Dermis microvascular lymphatic vessel endothelial cell (primary cell): ENCODE results near the gene APH1A. TPM values are rescaled to one million over a fixed set of nuclear protein-coding genes. Genes with fewer than 3 reads are reported as not detected.
"Not testable (repeated sequence)": the region's sequence is repeated elsewhere in the genome, so short reads cannot be mapped to it uniquely, and the experiment has no call there.

Experiments used
- DNase-seq, 2 donors: peaks; one replicate each; pipeline versions ENCODE4 v3.0.0 to v3.0.0-alpha.2; 2010; ENCODE audit warnings: low read depth in 2 of 2
- total RNA-seq: library from RNA; depleted of rRNA; stranded (reverse); fragments of >200 nt; gene quantifications from 2 replicates; pipeline ENCODE4 v1.2.1, GENCODE V29; 2014

APH1A gene
- total RNA-seq, 1 donor from 2014 or later: 139 TPM

GRCh38 chr1:150234309-150234565 lies 34.6 kb downstream of the APH1A start:
- no peak for DNase-seq

GRCh38 chr1:150233359-150234308 lies 35.2 kb downstream of the APH1A start:
- DNase-seq: no peak

- not testable (repeated sequence) for DNase-seq
These were observed 35.9 kb downstream of the APH1A start for GRCh38 chr1:150232921-150233320.

- DNase-seq: not testable (repeated sequence)
These were observed 40.6 kb downstream of the APH1A start for GRCh38 chr1:150228246-150228645.

GRCh38 chr1:150227228-150227627 lies 41.6 kb downstream of the APH1A start:
- DNase-seq: no peak

GRCh38 chr1:150226486-150226885 lies 42.3 kb downstream of the APH1A start:
- no peak for DNase-seq

- DNase-seq: no peak
These were observed 43.3 kb downstream of the APH1A start for GRCh38 chr1:150225546-150225945.

- DNase-seq: no peak
These were observed 43.8 kb downstream of the APH1A start for GRCh38 chr1:150224983-150225382.

- DNase-seq: peak in 1 of 2 donors; percentile 9
These were observed 47.3 kb downstream of the APH1A start for GRCh38 chr1:150221552-150221951.

- DNase-seq: not testable (repeated sequence)
These were observed 53.0 kb downstream of the APH1A start for GRCh38 chr1:150215855-150216254.

Other genes with a start within 250 kb of the APH1A start
- 18.9 and 22.6 TPM in 2 replicates for gene VPS45, start 201.2 kb downstream of the APH1A start, total RNA-seq
- 37.9 and 56.5 TPM in 2 replicates for gene PLEKHO1, start 119.1 kb downstream of the APH1A start, total RNA-seq
- 10.0 and 23.2 TPM in 2 replicates for gene ANP32E, start 32.9 kb downstream of the APH1A start, total RNA-seq
- gene CA14, start 11.2 kb downstream of the APH1A start, total RNA-seq: not detected in 2 replicates
- gene C1orf54, start 3.8 kb upstream of the APH1A start, total RNA-seq: 8.1 and 11.8 TPM in 2 replicates
- gene CIART, start 13.5 kb upstream of the APH1A start, total RNA-seq: 0.77 and 2.0 TPM in 2 replicates
- gene MRPS21, start 24.8 kb upstream of the APH1A start, total RNA-seq: 39.4 and 47.4 TPM in 2 replicates
- gene PRPF3, start 52.5 kb upstream of the APH1A start, total RNA-seq: 25.3 and 25.9 TPM in 2 replicates
- gene RPRD2, start 95.1 kb upstream of the APH1A start, total RNA-seq: 7.0 and 8.7 TPM in 2 replicates
- 9.5 and 15.4 TPM in 2 replicates for gene TARS2, start 218.4 kb upstream of the APH1A start, total RNA-seq
- under 0.01 TPM in 2 replicates for gene ECM1, start 239.1 kb upstream of the APH1A start, total RNA-seq
- gene FALEC, start 246.7 kb upstream of the APH1A start, total RNA-seq: not detected in 2 replicates